IMR-90 (cell line): Measurements from ENCODE around the gene CFAP45. TPM values are rescaled to one million over a fixed set of nuclear protein-coding genes. Genes with fewer than 3 reads are reported as not detected.

Experiments used
- ATAC-seq: fragments of 200-7000 bp; cut with Tn5 transposase; 2 replicates; pipeline ENCODE4 v1.9.1; 2020; ENCODE audit warnings: low read depth, mild to moderate bottlenecking, moderate library complexity
- BruUV-seq: library from RNA; stranded (reverse); fragments of 400-500 nt; replicated peaks from 2 replicates; lab custom pipeline; 2021; lab: Mats Ljungman, UMichigan
- CTCF ChIA-PET: fragments of 300-600 bp; formaldehyde crosslinking; extraction: SDS; loops from one replicate; lab custom pipeline; 2021; ENCODE audit warnings: antibody characterized with exemption; lab: Yijun Ruan, JAX
- POLR2A ChIA-PET: fragments of 300-600 bp; sonication (Branson Sonifier 250); formaldehyde crosslinking; loops from one replicate; lab custom pipeline; 2022; ENCODE audit warnings: antibody characterized with exemption; ENCODE audit not compliant: unreplicated experiment; lab: Charles Lee
- DNase-seq: peaks from one replicate; pipeline ENCODE4 v3.0.0; 2013
- H2AFZ ChIP-seq: replicated peaks from 2 replicates; pipeline ENCODE3; 2013; ENCODE audit warnings: low read length, mild to moderate bottlenecking; ENCODE audit not compliant: poor library complexity
- H2AK5ac ChIP-seq: 2 replicates; pipeline ENCODE4 v1.6.1; 2013; ENCODE audit warnings: low read depth, low read length, inconsistent platforms
- H2AK9ac ChIP-seq: replicated peaks from 2 replicates; pipeline ENCODE3; 2013; ENCODE audit warnings: mild to moderate bottlenecking, low read depth, low read length, moderate library complexity; ENCODE audit not compliant: poor library complexity
- H2BK120ac ChIP-seq: 2 replicates; pipeline ENCODE4 v1.6.1; 2013; ENCODE audit warnings: low read depth, low read length, inconsistent platforms
- H2BK15ac ChIP-seq: 3 replicates; pipeline ENCODE4 v1.6.1; 2013; ENCODE audit warnings: low read depth, low read length, inconsistent platforms
- H2BK20ac ChIP-seq: 2 replicates; pipeline ENCODE4 v1.6.1; 2013; ENCODE audit warnings: low read depth, mild to moderate bottlenecking, inconsistent platforms, low read length, moderate library complexity
- H2BK5ac ChIP-seq: 2 replicates; pipeline ENCODE4 v1.6.1; 2013; ENCODE audit warnings: mild to moderate bottlenecking, low read depth, low read length, inconsistent platforms; ENCODE audit not compliant: poor library complexity, severe bottlenecking
- H3K14ac ChIP-seq: replicated peaks from 2 replicates; pipeline ENCODE4 v1.6.1; 2013; ENCODE audit warnings: low read depth, low read length, inconsistent platforms
- H3K18ac ChIP-seq: 2 replicates; pipeline ENCODE4 v1.6.1; 2013; ENCODE audit warnings: low read depth, low read length, control low read depth
- H3K23ac ChIP-seq: 2 replicates; pipeline ENCODE4 v1.6.1; 2013; ENCODE audit warnings: low read depth, low read length, inconsistent platforms
- H3K27ac ChIP-seq: 2 replicates; pipeline ENCODE4 v1.5.1; 2013; ENCODE audit warnings: mild to moderate bottlenecking, control low read depth, low read length; ENCODE audit not compliant: insufficient read depth
- H3K27me3 ChIP-seq: 2 replicates; pipeline ENCODE4 v1.6.1; 2013; ENCODE audit warnings: low read length; ENCODE audit not compliant: control insufficient read depth, insufficient read depth
- H3K36me3 ChIP-seq: 2 replicates; pipeline ENCODE4 v1.6.1; 2013; ENCODE audit warnings: low read length, mixed read lengths; ENCODE audit not compliant: control insufficient read depth, insufficient read depth
- H3K4ac ChIP-seq: 2 replicates; pipeline ENCODE4 v1.6.1; 2013; ENCODE audit warnings: low read depth, low read length, inconsistent platforms
- H3K4me1 ChIP-seq: 2 replicates; pipeline ENCODE4 v1.6.1; 2013; ENCODE audit warnings: low read length, mixed read lengths; ENCODE audit not compliant: control insufficient read depth, insufficient read depth
- H3K4me2 ChIP-seq: 2 replicates; pipeline ENCODE4 v1.6.1; 2013; ENCODE audit warnings: low read depth, mild to moderate bottlenecking, control low read depth, low read length, moderate library complexity
- H3K4me3 ChIP-seq: 2 replicates; pipeline ENCODE4 v1.5.1; 2013; ENCODE audit warnings: low read depth, mild to moderate bottlenecking, control low read depth, low read length, moderate library complexity; ENCODE audit not compliant: insufficient read depth
- H3K56ac ChIP-seq: 2 replicates; pipeline ENCODE4 v1.6.1; 2013; ENCODE audit warnings: low read length, inconsistent platforms; ENCODE audit not compliant: insufficient read depth; ENCODE audit errors: extremely low read depth
- H3K79me1 ChIP-seq, 2 experiments: 2 replicates each; pipeline ENCODE4 v1.6.1; 2013; ENCODE audit warnings: low read length in 2 of 2, inconsistent platforms in 1 of 2, low read depth in 1 of 2
- H3K9ac ChIP-seq: 2 replicates; pipeline ENCODE4 v1.6.1; 2013; ENCODE audit warnings: low read depth, low read length, control low read depth
- H3K9me1 ChIP-seq: 2 replicates; pipeline ENCODE4 v1.6.1; 2013; ENCODE audit warnings: low read length, inconsistent platforms; ENCODE audit not compliant: insufficient read depth
- H3K9me3 ChIP-seq: 2 replicates; pipeline ENCODE4 v1.6.1; 2013; ENCODE audit warnings: low read length; ENCODE audit not compliant: control insufficient read depth, insufficient read depth
- H4K20me1 ChIP-seq: 2 replicates; pipeline ENCODE4 v1.6.1; 2013; ENCODE audit warnings: low read length, inconsistent platforms; ENCODE audit not compliant: insufficient read depth
- H4K5ac ChIP-seq: 2 replicates; pipeline ENCODE4 v1.6.1; 2013; ENCODE audit warnings: mild to moderate bottlenecking, low read depth, low read length, control low read depth
- H4K8ac ChIP-seq, 2 experiments: 2 replicates each; pipeline ENCODE4 v1.6.1; 2013; ENCODE audit warnings: low read depth in 2 of 2, low read length in 2 of 2, control low read depth in 1 of 2, inconsistent platforms in 1 of 2
- H4K91ac ChIP-seq: 2 replicates; pipeline ENCODE4 v1.6.1; 2013; ENCODE audit warnings: low read depth, low read length, inconsistent platforms; ENCODE audit not compliant: insufficient read depth
- CHD1 ChIP-seq: IDR thresholded peaks from 2 replicates; pipeline ENCODE4 v1.6.1; 2012; ENCODE audit warnings: low read depth, low read length, improper control_type of control experiment
- CTCF ChIP-seq: conservative IDR thresholded peaks from 2 replicates; pipeline ENCODE4 v1.5.1; 2012; ENCODE audit warnings: mild to moderate bottlenecking, low read depth, low read length, improper control_type of control experiment
- FOS ChIP-seq: fragments of 150-350 bp; IDR thresholded peaks from 2 replicates; pipeline ENCODE4 v1.6.1; 2016; ENCODE audit warnings: low read depth, low read length
- MAFK ChIP-seq: IDR thresholded peaks from 2 replicates; pipeline ENCODE4 v1.6.1; 2012; ENCODE audit warnings: low read depth, low read length, improper control_type of control experiment
- MAZ ChIP-seq: IDR thresholded peaks from 2 replicates; pipeline ENCODE4 v1.6.1; 2012; ENCODE audit warnings: low read depth, mild to moderate bottlenecking, low read length, improper control_type of control experiment, moderate library complexity, borderline replicate concordance
- WGBS, 2 experiments: methylation state at CpG; one replicate each; pipeline versions ENCODE4 v1.1.5 to v1.1.7; 2013; ENCODE audit warnings: missing lambda C conversion rate in 2 of 2; ENCODE audit not compliant: insufficient read length in 1 of 2; ENCODE audit errors: extremely low coverage in 2 of 2; 5-methylcytosine and 5-hydroxymethylcytosine counted together
- dilution Hi-C: fragments of 300-500 bp; cut with HindIII; formaldehyde crosslinking; loops from one replicate; pipeline ENCODE4 v1.14.3; 2018; ENCODE audit warnings: low sequenced_read_pairs; ENCODE audit not compliant: unreplicated experiment
- in situ Hi-C: fragments of 300-500 bp; cut with MboI; formaldehyde crosslinking; loops from 3 replicates; pipeline ENCODE4 v1.14.3; 2019; ENCODE audit warnings: low sequenced_read_pairs, inconsistent platforms, mixed read lengths
- intact Hi-C: fragments of 100-400 bp; cut with micrococcal nuclease; formaldehyde crosslinking; loops from 2 replicates; pipeline ENCODE4 v1.10.0; 2022
- polyA plus RNA-seq, 3 experiments: library from polyadenylated mRNA; depleted of rRNA; stranded (reverse); fragments of >200 nt; gene quantifications; 2 replicates each; pipeline ENCODE4 v1.2.3, GENCODE V29; 2012; ENCODE audit warnings: low replicate concordance in 1 of 3
- total RNA-seq: library from RNA; depleted of rRNA; stranded (reverse); fragments of >200 nt; gene quantifications from 2 replicates; pipeline ENCODE4 v1.2.3, GENCODE V29; 2012

CFAP45 gene
- total and polyA plus RNA-seq, 2 of the 4 experiments (the other 2 are of a cell fraction): 0.51 to 0.72 TPM

GRCh38 chr1:159940006-159940620 is 40.1 kb upstream of the CFAP45 start:
- ChIA-PET POLR2A (no interaction called here), CTCF (interaction anchor here (0.8 to 6.4 kb wide), 2 partner anchors 15 to 66 kb away, joined by 3 to 48 read pairs; partner anchors contain the start of gene TAGLN2)
- H3K18ac ChIP-seq: no peak overlapping the region
- no peak overlapping the region for H2AK9ac ChIP-seq
- intact Hi-C loops: loop anchor here (10.0 kb wide), 1 partner anchor 435 kb away; no protein-coding TSS in a partner anchor
- no peaks in the 10 kb centered on the region for H4K20me1 ChIP-seq
- no peak overlapping the region for H2BK5ac ChIP-seq
- H2AK5ac ChIP-seq: no peak overlapping the region
- peaks cover 66% of the 10 kb centered on the region for H3K27me3 ChIP-seq
- H3K14ac ChIP-seq: no peak overlapping the region
- H2BK15ac ChIP-seq: no peak overlapping the region
- H3K9ac ChIP-seq: no peak overlapping the region
- no peak overlapping the region for H2BK120ac ChIP-seq
- in situ Hi-C loops: no loop called here
- no peak overlapping the region for H3K23ac ChIP-seq
- no peak overlapping the region for H3K4me2 ChIP-seq
- H3K4me1 ChIP-seq: no peaks in the 10 kb centered on the region
- no peaks in the 10 kb centered on the region for H3K79me1 ChIP-seq
- no peak overlapping the region for H3K56ac ChIP-seq
- H3K9me1 ChIP-seq: no peaks in the 10 kb centered on the region
- DNase-seq (no peak), ATAC-seq (no peak)
- H3K4ac ChIP-seq: no peak overlapping the region
- H3K36me3 ChIP-seq: no peaks in the 10 kb centered on the region
- no peak overlapping the region for H4K8ac ChIP-seq
- H2AFZ ChIP-seq: no peak overlapping the region
- WGBS, 2 experiments: 87% methylated on average over 7 of the region's 11 CpGs; no CpG with 5 or more reads in 1 of the 2 experiments
- no peak overlapping the region for H3K4me3 ChIP-seq
- H4K91ac ChIP-seq: no peak overlapping the region
- TF ChIP-seq FOS (no peak), MAFK (no peak), CTCF (no peak), MAZ (no peak), CHD1 (no peak)
- dilution Hi-C loops: no loop called here
- H4K5ac ChIP-seq: no peak overlapping the region
- H2BK20ac ChIP-seq: no peak overlapping the region
- H3K27ac ChIP-seq: no peak overlapping the region
- H3K9me3 ChIP-seq: no peaks in the 10 kb centered on the region
- BruUV-seq: no TSS peak
